ENCODE data around the gene PLXNC1.
A peak's percentile ranks its signal among the peaks of the same experiment; 100 is the strongest.

GRCh38 chr12:94149119-94149780 lies 873 bp downstream of the PLXNC1 start:
- no peak for TF ChIP-seq ZBTB17 (tag by site-specific recombination; IDR thresholded peaks at IDR 0.05)
- TF ChIP-seq CTCF (tag by site-specific recombination; IDR thresholded peaks at IDR 0.05) = peak; percentile 92
- TF ChIP-seq ZNF302 (tag by site-specific recombination; IDR thresholded peaks at IDR 0.05; ENCODE audit: low read depth) = no peak
- peak; percentile 65; the same call in 1 of the 2 replicates for TF ChIP-seq ZNF335 (tag by site-specific recombination; conservative IDR thresholded peaks at IDR 0.05)
- no peak for TF ChIP-seq ZNF140 (tag by site-specific recombination; IDR thresholded peaks at IDR 0.05)
- no peak for TF ChIP-seq KLF9 (tag by site-specific recombination; IDR thresholded peaks at IDR 0.05; ENCODE audit: low read depth)
- no peak for TF ChIP-seq ZNF585B (tag by site-specific recombination; IDR thresholded peaks at IDR 0.05)
- TF ChIP-seq PATZ1 (tag by site-specific recombination; IDR thresholded peaks at IDR 0.05) = peak; percentile 7; the same call in 1 of the 2 replicates
- TF ChIP-seq ZNF280C (tag by site-specific recombination; IDR thresholded peaks at IDR 0.05) = no peak
- no peak for TF ChIP-seq GLI4 (tag by site-specific recombination; IDR thresholded peaks at IDR 0.05)
- TF ChIP-seq TCF7L2 (IDR thresholded peaks at IDR 0.05; ENCODE audit: borderline replicate concordance, low read depth, low read length) = no peak

Data from HEK293 (cell line).